NCI-H2081 (cell line): ENCODE results near the gene PLEKHA5.
"Not testable (repeated sequence)": the region's sequence is repeated elsewhere in the genome, so short reads cannot be mapped to it uniquely, and the experiment has no call there.

ENCODE experiments used
- DNase-seq, 2 experiments: peaks; one replicate each; lab custom pipeline; 2025; lab: John Stamatoyannopoulos, UW

PLEKHA5 gene

DNA sequence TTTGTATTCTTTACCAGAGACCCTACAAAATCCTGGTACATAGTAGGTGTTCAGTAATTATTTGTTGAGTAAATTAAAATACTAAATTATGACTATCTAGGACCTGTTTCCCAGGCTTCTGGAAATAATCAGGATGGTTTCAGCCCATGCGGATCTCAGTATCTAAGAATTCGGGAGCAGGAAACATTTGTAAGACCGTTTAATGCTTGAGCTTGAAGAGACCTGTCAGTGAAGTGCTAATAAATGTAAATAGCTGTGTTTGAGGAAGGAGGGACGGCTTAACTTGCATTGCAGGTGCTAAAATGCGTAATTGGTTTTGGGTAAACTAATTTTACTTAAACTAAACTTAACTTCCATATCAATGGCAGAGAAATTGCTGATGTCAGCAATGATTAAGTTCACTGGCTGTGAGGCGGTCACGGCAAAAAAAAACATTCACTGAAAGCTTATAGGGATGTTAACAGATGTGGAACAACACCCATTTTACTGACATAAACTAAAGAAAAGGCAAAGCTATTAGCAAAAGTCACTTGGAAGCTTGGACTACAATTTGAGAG lies 281.2 kb downstream of the PLEKHA5 start:
- DNase-seq, result peak in 1 of 2 experiments; percentile 3

DNA sequence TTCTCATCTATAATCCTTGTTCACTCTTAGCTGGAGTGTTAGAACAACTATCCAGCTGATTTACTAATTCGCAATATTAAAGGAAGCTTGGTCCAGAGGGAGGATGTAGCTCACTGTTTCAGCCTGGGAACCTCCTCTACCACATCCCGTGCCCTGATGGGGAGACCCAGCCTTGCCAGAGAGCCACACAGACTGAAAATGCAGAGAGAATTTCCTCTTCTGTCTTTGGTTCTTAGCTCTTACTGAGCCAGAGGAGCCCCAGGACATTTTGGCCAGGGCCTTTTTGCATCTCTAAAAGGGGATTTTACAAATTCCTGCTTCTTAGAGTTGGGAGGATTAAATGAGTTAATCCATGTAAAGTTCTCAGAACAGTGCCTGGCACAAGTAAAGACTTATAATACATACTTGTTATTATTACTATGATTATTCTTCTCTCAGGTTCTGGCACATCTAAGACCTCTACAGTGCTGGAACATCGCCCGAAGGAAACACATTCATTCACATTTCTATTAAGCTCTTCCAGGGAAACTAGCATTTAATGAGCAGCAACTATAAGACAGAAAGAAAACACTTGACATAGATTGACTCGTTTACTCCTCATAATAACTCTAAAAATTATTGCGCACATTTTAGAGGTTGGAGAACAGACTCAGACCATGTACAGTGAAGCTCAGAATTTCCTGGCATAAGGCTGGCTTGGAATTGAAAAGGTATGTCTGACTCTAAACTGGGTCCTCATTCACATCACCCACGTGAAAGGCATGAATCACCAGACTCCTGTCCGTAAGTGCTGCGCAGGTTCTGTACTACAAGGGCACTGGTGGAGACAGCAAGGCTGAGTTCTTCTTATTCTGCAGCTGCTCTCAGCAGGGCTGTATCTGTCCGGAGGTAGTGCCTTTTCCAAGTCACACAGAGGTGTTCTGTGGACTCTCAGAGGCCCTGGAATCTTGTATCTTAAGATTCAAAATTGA lies 282.0 kb downstream of the PLEKHA5 start:
- no peak for DNase-seq

DNA sequence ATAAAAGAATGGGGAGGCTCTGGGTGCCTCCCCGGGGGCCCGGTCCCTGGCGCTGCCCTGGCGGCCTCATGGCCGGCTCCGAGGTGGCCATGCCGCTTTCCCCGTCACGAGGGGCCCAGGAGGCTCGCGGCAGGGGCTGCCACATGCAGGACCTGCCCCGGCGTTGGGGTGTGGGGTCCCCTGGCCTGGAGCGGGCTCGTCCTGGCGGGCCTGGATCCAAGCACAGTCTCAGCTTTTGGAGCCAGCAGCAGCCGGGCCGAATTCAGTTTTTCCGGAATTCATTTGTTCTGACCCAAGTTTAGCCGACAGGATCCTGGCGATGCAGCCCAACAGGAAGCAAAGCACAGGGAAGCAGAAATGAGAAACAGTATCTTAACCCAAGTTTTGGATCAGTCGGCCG lies 283.3 kb downstream of the PLEKHA5 start:
- DNase-seq, result no peak

DNA sequence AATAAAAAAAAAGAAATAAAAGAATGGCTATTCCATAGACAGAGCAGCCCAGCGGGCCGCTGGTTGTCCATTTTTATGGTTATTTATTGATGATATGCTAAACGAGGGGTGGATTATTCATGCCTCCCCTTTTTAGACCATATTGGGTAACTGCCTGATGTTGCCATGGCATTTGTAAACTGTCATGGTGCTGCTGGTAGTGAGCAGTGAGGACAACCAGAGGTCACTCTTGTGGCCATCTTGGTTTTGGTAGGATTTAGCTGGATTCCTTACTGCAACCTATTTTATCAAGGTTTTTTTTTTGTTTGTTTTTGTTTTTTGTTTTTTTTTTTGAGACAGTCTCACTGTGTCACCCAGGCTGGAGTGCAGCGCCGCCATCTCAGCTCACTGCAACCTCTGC lies 284.0 kb downstream of the PLEKHA5 start:
- not testable (repeated sequence) for DNase-seq

DNA sequence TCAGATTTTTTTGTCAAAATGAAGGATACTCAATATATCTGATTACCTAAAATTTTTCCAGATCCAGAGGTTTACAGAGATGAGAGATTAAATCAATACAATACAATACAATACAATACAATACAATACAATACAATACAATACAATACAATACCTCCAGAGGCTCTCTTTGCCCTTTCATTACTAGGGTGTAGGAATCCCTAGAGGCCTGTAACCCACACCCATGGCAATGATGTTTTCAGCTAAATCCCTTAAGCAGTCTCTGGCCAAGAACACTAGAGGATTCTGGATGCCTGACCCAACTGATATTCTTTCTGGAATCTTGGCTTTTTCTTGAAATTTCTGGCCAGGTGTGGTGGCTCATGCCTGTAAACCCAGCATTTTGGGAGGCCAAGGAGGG lies 286.0 kb downstream of the PLEKHA5 start:
- DNase-seq, result no peak

DNA sequence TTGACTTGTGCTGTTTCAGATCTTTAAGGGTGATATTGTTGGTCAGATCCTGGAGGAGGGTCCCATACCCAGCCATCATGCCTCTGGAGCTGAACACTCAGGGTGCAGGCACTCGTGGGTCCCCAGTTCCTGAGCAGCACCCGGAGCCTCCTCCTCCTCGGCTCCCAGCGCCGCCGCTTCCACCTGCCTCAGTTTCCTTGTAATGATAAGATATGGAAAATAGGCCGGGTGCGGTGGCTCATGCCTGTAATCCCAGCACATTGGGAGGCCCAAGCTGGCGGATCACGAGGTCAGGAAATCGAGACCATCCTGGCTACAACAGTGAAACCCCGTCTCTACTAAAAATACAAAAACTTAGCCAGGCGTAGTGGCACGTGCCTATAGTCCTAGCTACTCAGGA lies 289.6 kb downstream of the PLEKHA5 start:
- DNase-seq, result no peak

DNA sequence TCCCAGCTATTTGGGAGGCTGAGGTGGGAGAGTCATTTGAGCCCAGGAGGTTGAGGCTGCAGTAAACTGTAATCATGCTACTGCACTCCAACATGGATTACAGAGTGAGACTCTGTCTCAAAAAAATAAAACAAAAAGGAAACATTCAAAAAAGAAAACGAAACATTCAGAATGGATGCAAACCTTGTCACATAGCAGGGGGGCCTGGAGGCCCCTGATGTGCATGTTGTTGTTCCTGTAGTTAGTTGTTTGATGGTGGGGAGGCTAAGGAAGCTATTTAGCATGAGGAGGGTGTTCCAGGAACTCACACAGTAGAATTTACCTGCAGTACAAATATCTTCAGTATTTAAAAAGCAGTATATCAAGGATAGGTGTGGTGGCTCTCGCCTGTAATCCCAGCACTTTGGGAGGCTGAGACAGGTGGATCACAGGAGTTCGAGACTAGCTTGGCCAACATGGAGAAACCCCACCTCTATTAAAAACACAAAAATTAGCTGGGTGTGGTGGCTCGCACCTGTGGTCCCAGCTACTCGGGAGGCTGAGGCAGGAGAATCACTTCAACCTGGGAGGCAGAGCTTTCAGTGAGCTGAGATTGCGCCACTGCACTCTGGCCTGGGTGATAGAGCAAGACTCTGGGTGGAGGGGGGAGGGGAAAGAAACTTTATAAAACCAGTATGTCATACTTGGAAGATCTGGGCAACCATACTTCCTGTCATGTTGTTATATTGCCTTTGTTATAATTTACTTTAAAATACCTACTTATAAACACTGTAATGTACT lies 292.2 kb downstream of the PLEKHA5 start:
- DNase-seq, result no peak

DNA sequence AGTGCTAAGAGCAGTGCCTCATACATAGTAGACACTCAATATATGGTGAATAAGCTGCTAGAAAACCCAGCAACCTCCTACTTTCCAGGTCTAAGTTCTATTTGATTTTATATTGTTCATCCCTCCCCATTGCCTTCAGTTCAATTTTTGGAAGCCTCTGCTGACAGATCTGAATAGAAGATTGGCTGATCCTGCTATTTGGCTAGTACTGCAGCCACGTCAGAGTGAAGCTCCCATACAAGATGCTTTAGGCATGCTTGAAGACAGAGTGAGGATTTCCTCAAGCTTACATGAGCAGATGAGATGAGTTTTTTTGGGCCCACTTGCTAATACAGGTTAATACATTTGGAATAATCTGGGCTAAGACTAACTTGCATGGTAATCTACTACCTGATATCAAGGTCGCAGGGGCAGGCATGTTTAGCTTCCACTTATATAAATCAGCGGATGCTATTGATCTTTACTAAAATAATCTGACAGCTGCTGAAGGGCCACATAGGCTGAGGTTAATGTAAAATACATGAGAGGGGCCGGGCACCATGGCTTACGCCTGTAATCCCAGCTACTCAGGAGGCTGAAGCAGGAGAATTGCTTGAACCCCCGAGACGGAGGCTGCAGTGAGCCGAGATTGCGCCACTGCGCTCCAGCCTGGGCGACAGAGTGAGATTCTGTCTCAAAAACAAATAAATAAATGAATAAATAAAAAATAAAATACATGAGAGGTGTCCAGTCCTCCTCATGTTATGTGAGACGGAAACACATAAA lies 293.8 kb downstream of the PLEKHA5 start:
- DNase-seq, result no peak
